WERI-Rb-1 (cell line): ENCODE results near the gene CPN1.
"Not testable (repeated sequence)": the region's sequence is repeated elsewhere in the genome, so short reads cannot be mapped to it uniquely, and the experiment has no call there.

Experiments used
- DNase-seq: peaks from one replicate; pipeline ENCODE4 v3.0.0-alpha.2; 2020
- H3K27ac ChIP-seq: fragments of 250-450 bp; sonication (Bioruptor Pico); 2 replicates; pipeline ENCODE4 v1.5.1; 2020; ENCODE audit warnings: mild to moderate bottlenecking, moderate library complexity
- H3K27me3 ChIP-seq: fragments of 250-450 bp; sonication (Bioruptor Pico); 2 replicates; pipeline ENCODE4 v1.5.1; 2021; ENCODE audit warnings: mild to moderate bottlenecking, low read depth, moderate library complexity; ENCODE audit not compliant: insufficient read depth, severe bottlenecking
- H3K36me3 ChIP-seq: fragments of 250-450 bp; sonication (Bioruptor Pico); 2 replicates; pipeline ENCODE4 v1.5.1; 2020; ENCODE audit warnings: mild to moderate bottlenecking, moderate library complexity
- H3K4me3 ChIP-seq: 2 replicates; pipeline ENCODE4 v1.5.1; 2011; ENCODE audit warnings: low read depth, mild to moderate bottlenecking, control low read depth, low read length
- H3K9me3 ChIP-seq: fragments of 250-450 bp; sonication (Bioruptor Pico); 2 replicates; pipeline ENCODE4 v1.5.1; 2021; ENCODE audit warnings: mild to moderate bottlenecking, moderate library complexity; ENCODE audit not compliant: severe bottlenecking
- CTCF ChIP-seq: IDR thresholded peaks from 2 replicates; pipeline ENCODE4 v1.5.1; 2011; ENCODE audit warnings: low read depth, mild to moderate bottlenecking, control low read depth, inconsistent platforms, low read length

The CPN1 gene

GRCh38 chr10:100085596-100085995 lies 3.9 kb upstream of the CPN1 start:
- no peaks in the 10 kb centered on the region for H3K27me3 ChIP-seq
- no peak for TF ChIP-seq CTCF
- H3K4me3 ChIP-seq: no peak overlapping the region
- H3K9me3 ChIP-seq: no peaks in the 10 kb centered on the region
- no peaks in the 10 kb centered on the region for H3K36me3 ChIP-seq
- no peak overlapping the region for H3K27ac ChIP-seq
- DNase-seq: no peak

- Histone ChIP-seq H3K27me3 (no peaks in the 10 kb centered on the region), H3K27ac (no peak overlapping the region), H3K4me3 (no peak overlapping the region), H3K9me3 (no peaks in the 10 kb centered on the region), H3K36me3 (no peaks in the 10 kb centered on the region)
- no peak for TF ChIP-seq CTCF
- no peak for DNase-seq
Measured at GRCh38 chr10:100083623-100084022, 2.0 kb upstream of the CPN1 start.

GRCh38 chr10:100082276-100082675 lies 607 bp upstream of the CPN1 start:
- not testable (repeated sequence) for H3K4me3 ChIP-seq, DNase-seq, H3K27me3 ChIP-seq, H3K9me3 ChIP-seq, H3K36me3 ChIP-seq, H3K27ac ChIP-seq

GRCh38 chr10:100076750-100077149 lies 4.9 kb downstream of the CPN1 start:
- H3K27me3 ChIP-seq: no peaks in the 10 kb centered on the region
- no peak overlapping the region for H3K27ac ChIP-seq
- no peaks in the 10 kb centered on the region for H3K9me3 ChIP-seq
- H3K36me3 ChIP-seq: no peaks in the 10 kb centered on the region
- no peak for DNase-seq
- no peak overlapping the region for H3K4me3 ChIP-seq
- no peak for TF ChIP-seq CTCF

GRCh38 chr10:100075426-100076220 lies 6.0 kb downstream of the CPN1 start:
- no peak overlapping the region for H3K27ac ChIP-seq

GRCh38 chr10:100072514-100072913 lies 9.2 kb downstream of the CPN1 start:
- Histone ChIP-seq H3K27me3 (no peaks in the 10 kb centered on the region), H3K4me3 (no peak overlapping the region), H3K36me3 (no peaks in the 10 kb centered on the region), H3K9me3 (no peaks in the 10 kb centered on the region), H3K27ac (no peak overlapping the region)
- no peak for TF ChIP-seq CTCF
- DNase-seq: no peak

More at GRCh38 chr10:100075426-100076220, 6.0 kb downstream of the CPN1 start:
- no peaks in the 10 kb centered on the region for H3K9me3 ChIP-seq
- no peak for TF ChIP-seq CTCF
- DNase-seq: no peak
- H3K27me3 ChIP-seq: no peaks in the 10 kb centered on the region
- no peaks in the 10 kb centered on the region for H3K36me3 ChIP-seq
- no peak overlapping the region for H3K4me3 ChIP-seq
